ENCODE data around the gene CLECL1. TPM values are rescaled to one million over a fixed set of nuclear protein-coding genes. Genes with fewer than 3 reads are reported as not detected.

CLECL1 gene
- polyA plus RNA-seq, 1 of the 3 experiments (the other 2 are of a cell fraction), result not detected

- no peak for TF ChIP-seq GABPA (IDR thresholded peaks at IDR 0.05; ENCODE audit: low read depth)
- TF ChIP-seq POLR2AphosphoS5 (IDR thresholded peaks at IDR 0.05; ENCODE audit: low read depth, low read length), result no peak
Measured at GRCh38 chr12:9724023-9724422, 8.9 kb downstream of the CLECL1 start (continued).

- Histone ChIP-seq H3K4me1 (ENCODE audit: control insufficient read depth in 1 of 2, insufficient read depth in 2 of 2, low read depth in 1 of 2, low read length in 1 of 2) (no peaks in the 10 kb centered on the region), H3K4me3 (ENCODE audit: low read depth in 2 of 2, low read length in 1 of 2) (no peak overlapping the region), H3K9me2 (no peaks in the 10 kb centered on the region), H4K20me1 (ENCODE audit: insufficient read depth) (no peaks in the 10 kb centered on the region), H3K9me3 (no peaks in the 10 kb centered on the region), H3K9ac (no peak overlapping the region), H3K36me3 (replicated peaks in 1 of 2; ENCODE audit: control insufficient read depth in 1 of 2, insufficient read depth in 2 of 2, low read length in 1 of 2) (no peaks in the 10 kb centered on the region), H3K27ac (ENCODE audit: low read depth in 2 of 2, low read length in 1 of 2) (no peak overlapping the region), H3K4me2 (no peak overlapping the region), H2AFZ (ENCODE audit: low read depth) (no peak overlapping the region), H3K27me3 (ENCODE audit: insufficient read depth) (peaks cover 13% of the 10 kb centered on the region; the same call in 1 of the 2 replicates), H3K79me2 (ENCODE audit: insufficient read depth) (no peaks in the 10 kb centered on the region), H3F3A (replicated peaks; ENCODE audit: insufficient read depth) (no peaks in the 10 kb centered on the region)
- WGBS (ENCODE audit: low lambda C conversion rate), result 18% methylated on average over 5 of the region's 5 CpGs
- DNase-seq, result no peak
- POLR2A ChIA-PET, result no interaction called here
- no peak for TF ChIP-seq POLR2AphosphoS5 (IDR thresholded peaks at IDR 0.05; ENCODE audit: low read depth, low read length)
- TF ChIP-seq, protein P1, sequence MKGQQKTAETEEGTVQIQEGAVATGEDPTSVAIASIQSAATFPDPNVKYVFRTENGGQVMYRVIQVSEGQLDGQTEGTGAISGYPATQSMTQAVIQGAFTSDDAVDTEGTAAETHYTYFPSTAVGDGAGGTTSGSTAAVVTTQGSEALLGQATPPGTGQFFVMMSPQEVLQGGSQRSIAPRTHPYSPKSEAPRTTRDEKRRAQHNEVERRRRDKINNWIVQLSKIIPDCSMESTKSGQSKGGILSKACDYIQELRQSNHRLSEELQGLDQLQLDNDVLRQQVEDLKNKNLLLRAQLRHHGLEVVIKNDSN (IDR thresholded peaks at IDR 0.05; ENCODE audit: borderline replicate concordance, low read depth), result no peak
- no peak for TF ChIP-seq RCOR1 (IDR thresholded peaks at IDR 0.05; ENCODE audit: low read length)
- TF ChIP-seq RFX5 (IDR thresholded peaks at IDR 0.05; ENCODE audit: low read length), result no peak
- no peak for TF ChIP-seq TAF1 (IDR thresholded peaks at IDR 0.05; ENCODE audit: borderline replicate concordance, low read depth, low read length)
- TF ChIP-seq MXI1 (IDR thresholded peaks at IDR 0.05; ENCODE audit: low read depth, low read length), result no peak
- TF ChIP-seq, protein P2, sequence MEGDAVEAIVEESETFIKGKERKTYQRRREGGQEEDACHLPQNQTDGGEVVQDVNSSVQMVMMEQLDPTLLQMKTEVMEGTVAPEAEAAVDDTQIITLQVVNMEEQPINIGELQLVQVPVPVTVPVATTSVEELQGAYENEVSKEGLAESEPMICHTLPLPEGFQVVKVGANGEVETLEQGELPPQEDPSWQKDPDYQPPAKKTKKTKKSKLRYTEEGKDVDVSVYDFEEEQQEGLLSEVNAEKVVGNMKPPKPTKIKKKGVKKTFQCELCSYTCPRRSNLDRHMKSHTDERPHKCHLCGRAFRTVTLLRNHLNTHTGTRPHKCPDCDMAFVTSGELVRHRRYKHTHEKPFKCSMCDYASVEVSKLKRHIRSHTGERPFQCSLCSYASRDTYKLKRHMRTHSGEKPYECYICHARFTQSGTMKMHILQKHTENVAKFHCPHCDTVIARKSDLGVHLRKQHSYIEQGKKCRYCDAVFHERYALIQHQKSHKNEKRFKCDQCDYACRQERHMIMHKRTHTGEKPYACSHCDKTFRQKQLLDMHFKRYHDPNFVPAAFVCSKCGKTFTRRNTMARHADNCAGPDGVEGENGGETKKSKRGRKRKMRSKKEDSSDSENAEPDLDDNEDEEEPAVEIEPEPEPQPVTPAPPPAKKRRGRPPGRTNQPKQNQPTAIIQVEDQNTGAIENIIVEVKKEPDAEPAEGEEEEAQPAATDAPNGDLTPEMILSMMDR (IDR thresholded peaks at IDR 0.05), result no peak
- no peak for TF ChIP-seq FOXM1 (IDR thresholded peaks at IDR 0.05; ENCODE audit: low read depth)
- CTCF ChIA-PET, result interaction anchor here (0.9 to 4.4 kb wide), 7 partner anchors 9 to 344 kb away, joined by 3 to 24 read pairs (median 4); no protein-coding TSS in a partner anchor
Measured at GRCh38 chr12:9721394-9722092, 11.4 kb downstream of the CLECL1 start.

- ChIA-PET CTCF (interaction anchor here (1.1 to 4.4 kb wide), 2 partner anchors 11 to 31 kb away, joined by 3 to 24 read pairs; no protein-coding TSS in a partner anchor), POLR2A (no interaction called here)
- H3K27me3 ChIP-seq (ENCODE audit: insufficient read depth), result peaks cover 30% of the 10 kb centered on the region; the same call in 1 of the 2 replicates
- no peaks in the 10 kb centered on the region for H3K79me2 ChIP-seq (ENCODE audit: insufficient read depth)
- DNase-seq, result no peak
- no peak overlapping the region for H3K4me2 ChIP-seq
- no peak overlapping the region for H3K9ac ChIP-seq
- no peaks in the 10 kb centered on the region for H3K36me3 ChIP-seq (replicated peaks in 1 of 2; ENCODE audit: control insufficient read depth in 1 of 2, insufficient read depth in 2 of 2, low read length in 1 of 2)
- no peak overlapping the region for H2AFZ ChIP-seq (ENCODE audit: low read depth)
- H4K20me1 ChIP-seq (ENCODE audit: insufficient read depth), result no peaks in the 10 kb centered on the region
- no peaks in the 10 kb centered on the region for H3F3A ChIP-seq (replicated peaks; ENCODE audit: insufficient read depth)
- WGBS (ENCODE audit: low lambda C conversion rate), result 11% methylated on average over 1 of the region's 1 CpG
- TF ChIP-seq POLR2AphosphoS5 (IDR thresholded peaks at IDR 0.05; ENCODE audit: low read depth, low read length) (no peak), GABPA (IDR thresholded peaks at IDR 0.05; ENCODE audit: low read depth) (no peak), MEF2A (IDR thresholded peaks at IDR 0.05; ENCODE audit: borderline replicate concordance, low read depth) (no peak), SIN3A (IDR thresholded peaks at IDR 0.05; ENCODE audit: borderline replicate concordance, low read depth, low read length) (no peak), ELF1 (IDR thresholded peaks at IDR 0.05) (no peak)
- TF ChIP-seq, protein P3, sequence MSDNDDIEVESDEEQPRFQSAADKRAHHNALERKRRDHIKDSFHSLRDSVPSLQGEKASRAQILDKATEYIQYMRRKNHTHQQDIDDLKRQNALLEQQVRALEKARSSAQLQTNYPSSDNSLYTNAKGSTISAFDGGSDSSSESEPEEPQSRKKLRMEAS (IDR thresholded peaks at IDR 0.05; ENCODE audit: low read depth), result no peak
- TF ChIP-seq, protein P2 (IDR thresholded peaks at IDR 0.05), result no peak
- TF ChIP-seq, protein P4, sequence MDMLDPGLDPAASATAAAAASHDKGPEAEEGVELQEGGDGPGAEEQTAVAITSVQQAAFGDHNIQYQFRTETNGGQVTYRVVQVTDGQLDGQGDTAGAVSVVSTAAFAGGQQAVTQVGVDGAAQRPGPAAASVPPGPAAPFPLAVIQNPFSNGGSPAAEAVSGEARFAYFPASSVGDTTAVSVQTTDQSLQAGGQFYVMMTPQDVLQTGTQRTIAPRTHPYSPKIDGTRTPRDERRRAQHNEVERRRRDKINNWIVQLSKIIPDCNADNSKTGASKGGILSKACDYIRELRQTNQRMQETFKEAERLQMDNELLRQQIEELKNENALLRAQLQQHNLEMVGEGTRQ (IDR thresholded peaks at IDR 0.05; ENCODE audit: borderline replicate concordance, low read depth, low read length), result no peak
- TF ChIP-seq, protein P5, sequence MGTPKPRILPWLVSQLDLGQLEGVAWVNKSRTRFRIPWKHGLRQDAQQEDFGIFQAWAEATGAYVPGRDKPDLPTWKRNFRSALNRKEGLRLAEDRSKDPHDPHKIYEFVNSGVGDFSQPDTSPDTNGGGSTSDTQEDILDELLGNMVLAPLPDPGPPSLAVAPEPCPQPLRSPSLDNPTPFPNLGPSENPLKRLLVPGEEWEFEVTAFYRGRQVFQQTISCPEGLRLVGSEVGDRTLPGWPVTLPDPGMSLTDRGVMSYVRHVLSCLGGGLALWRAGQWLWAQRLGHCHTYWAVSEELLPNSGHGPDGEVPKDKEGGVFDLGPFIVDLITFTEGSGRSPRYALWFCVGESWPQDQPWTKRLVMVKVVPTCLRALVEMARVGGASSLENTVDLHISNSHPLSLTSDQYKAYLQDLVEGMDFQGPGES (IDR thresholded peaks at IDR 0.05; ENCODE audit: low read depth, low read length), result no peak
- H3K4me1 ChIP-seq (ENCODE audit: control insufficient read depth in 1 of 2, insufficient read depth in 2 of 2, low read depth in 1 of 2, low read length in 1 of 2), result no peaks in the 10 kb centered on the region
- no peaks in the 10 kb centered on the region for H3K9me2 ChIP-seq
- no peaks in the 10 kb centered on the region for H3K9me3 ChIP-seq
- H3K27ac ChIP-seq (ENCODE audit: low read depth in 2 of 2, low read length in 1 of 2), result no peak overlapping the region
- no peak overlapping the region for H3K4me3 ChIP-seq (ENCODE audit: low read depth in 2 of 2, low read length in 1 of 2)
Measured at GRCh38 chr12:9719790-9720189, 13.1 kb downstream of the CLECL1 start.

Data from SK-N-SH (cell line).